Activated CD8-positive, alpha-beta T cell treated with anti-CD3 and anti-CD28 coated beads, Interleukin-2, amount 10 ng/mL, durations not matched to agents 7 days and 5 days (primary cell): Measurements from ENCODE around the gene EML1. TPM values are rescaled to one million over a fixed set of nuclear protein-coding genes. Genes with fewer than 3 reads are reported as not detected.

ENCODE experiments used
- ATAC-seq: fragments of 150-1000 bp; cut with Tn5 transposase; one replicate; pipeline ENCODE4 v1.10.0; 2021; ENCODE audit warnings: moderate library complexity
- CTCF ChIA-PET: fragments of 350-600 bp; sonication (Branson Sonifier 250); formaldehyde crosslinking; loops from one replicate; lab custom pipeline; 2021; ENCODE audit warnings: antibody characterized with exemption; lab: Charles Lee
- POLR2A ChIA-PET: fragments of 350-600 bp; sonication (Branson Sonifier 250); formaldehyde crosslinking; loops from one replicate; lab custom pipeline; 2021; ENCODE audit warnings: antibody characterized with exemption; lab: Charles Lee
- DNase-seq: peaks from one replicate; pipeline ENCODE4 v3.0.0-alpha.2; 2020
- H3K27ac Mint-ChIP-seq: one replicate; pipeline ENCODE4 v1.8.0; 2021; ENCODE audit warnings: mild to moderate bottlenecking, mixed read lengths
- H3K27me3 Mint-ChIP-seq: one replicate; pipeline ENCODE4 v1.8.0; 2021; ENCODE audit warnings: low read depth, mixed read lengths
- H3K36me3 Mint-ChIP-seq: one replicate; pipeline ENCODE4 v1.8.0; 2021; ENCODE audit warnings: low read depth, mixed read lengths
- H3K4me1 Mint-ChIP-seq: one replicate; pipeline ENCODE4 v1.8.0; 2021; ENCODE audit warnings: low read depth, mixed read lengths
- H3K4me3 Mint-ChIP-seq: one replicate; pipeline ENCODE4 v1.8.0; 2021; ENCODE audit warnings: mild to moderate bottlenecking, mixed read lengths
- H3K9me3 Mint-ChIP-seq: one replicate; pipeline ENCODE4 v1.8.0; 2022; ENCODE audit warnings: mixed read lengths; ENCODE audit not compliant: insufficient read depth
- total RNA-seq, 2 experiments: library from RNA; stranded (reverse); gene quantifications; one replicate each; pipeline ENCODE4 v1.2.3, GENCODE V29; 2021

The EML1 gene
- total RNA-seq, 2 experiments from 2014 or later: not detected

- H3K27ac Mint-ChIP-seq: no peak overlapping the region
Measured at GRCh38 chr14:99854831-99855230, 61.6 kb downstream of the EML1 start.

GRCh38 chr14:99855271-99855670 lies 62.1 kb downstream of the EML1 start:
- ChIA-PET CTCF (no interaction called here), POLR2A (no interaction called here)
- no peak overlapping the region for H3K4me3 Mint-ChIP-seq
- ATAC-seq: no peak
- peaks cover 18% of the 10 kb centered on the region for H3K27me3 Mint-ChIP-seq
- H3K27ac Mint-ChIP-seq: no peak overlapping the region
- no peaks in the 10 kb centered on the region for H3K9me3 Mint-ChIP-seq
- H3K36me3 Mint-ChIP-seq: no peaks in the 10 kb centered on the region
- H3K4me1 Mint-ChIP-seq: no peaks in the 10 kb centered on the region
- no peak for DNase-seq

More at GRCh38 chr14:99854831-99855230, 61.6 kb downstream of the EML1 start:
- Mint-ChIP-seq H3K36me3 (no peaks in the 10 kb centered on the region), H3K27me3 (peaks cover 18% of the 10 kb centered on the region), H3K4me3 (no peak overlapping the region), H3K4me1 (no peaks in the 10 kb centered on the region), H3K9me3 (no peaks in the 10 kb centered on the region)
- ATAC-seq: no peak
- ChIA-PET POLR2A (no interaction called here), CTCF (no interaction called here)
- DNase-seq: no peak

GRCh38 chr14:99857551-99857950 lies 64.3 kb downstream of the EML1 start:
- ChIA-PET CTCF (no interaction called here), POLR2A (no interaction called here)
- Mint-ChIP-seq H3K27ac (no peak overlapping the region), H3K4me3 (no peak overlapping the region), H3K36me3 (no peaks in the 10 kb centered on the region), H3K4me1 (no peaks in the 10 kb centered on the region), H3K9me3 (no peaks in the 10 kb centered on the region), H3K27me3 (peaks cover 13% of the 10 kb centered on the region)
- DNase-seq (no peak), ATAC-seq (no peak)

GRCh38 chr14:99860219-99860618 lies 67.0 kb downstream of the EML1 start:
- H3K27ac Mint-ChIP-seq: no peak overlapping the region

GRCh38 chr14:99862136-99862535 lies 68.9 kb downstream of the EML1 start:
- Mint-ChIP-seq H3K27me3 (peaks cover 15% of the 10 kb centered on the region), H3K4me3 (no peak overlapping the region), H3K9me3 (no peaks in the 10 kb centered on the region), H3K4me1 (no peaks in the 10 kb centered on the region), H3K27ac (no peak overlapping the region), H3K36me3 (no peaks in the 10 kb centered on the region)
- ChIA-PET CTCF (no interaction called here), POLR2A (no interaction called here)
- ATAC-seq: no peak
- no peak for DNase-seq

More at GRCh38 chr14:99860219-99860618, 67.0 kb downstream of the EML1 start:
- Mint-ChIP-seq H3K27me3 (peaks cover 16% of the 10 kb centered on the region), H3K9me3 (no peaks in the 10 kb centered on the region), H3K4me1 (no peaks in the 10 kb centered on the region), H3K36me3 (no peaks in the 10 kb centered on the region), H3K4me3 (no peak overlapping the region)
- ATAC-seq (no peak), DNase-seq (no peak)
- ChIA-PET CTCF (no interaction called here), POLR2A (no interaction called here)

- H3K27ac Mint-ChIP-seq: no peak overlapping the region
- no peaks in the 10 kb centered on the region for H3K9me3 Mint-ChIP-seq
- ChIA-PET CTCF (no interaction called here), POLR2A (no interaction called here)
- peaks cover 23% of the 10 kb centered on the region for H3K27me3 Mint-ChIP-seq
- H3K36me3 Mint-ChIP-seq: no peaks in the 10 kb centered on the region
- no peak for ATAC-seq
- DNase-seq: no peak
- H3K4me1 Mint-ChIP-seq: no peaks in the 10 kb centered on the region
- H3K4me3 Mint-ChIP-seq: no peak overlapping the region
Measured at GRCh38 chr14:99863059-99863458, 69.8 kb downstream of the EML1 start.

- Mint-ChIP-seq H3K27ac (no peak overlapping the region), H3K4me1 (no peaks in the 10 kb centered on the region), H3K9me3 (no peaks in the 10 kb centered on the region), H3K27me3 (peaks cover 41% of the 10 kb centered on the region), H3K4me3 (no peak overlapping the region), H3K36me3 (no peaks in the 10 kb centered on the region)
- DNase-seq: no peak
- ATAC-seq: no peak
- ChIA-PET CTCF (no interaction called here), POLR2A (no interaction called here)
Measured at GRCh38 chr14:99865408-99865807, 72.2 kb downstream of the EML1 start.

GRCh38 chr14:99870617-99871016 lies 77.4 kb downstream of the EML1 start:
- ATAC-seq: no peak
- no peaks in the 10 kb centered on the region for H3K4me1 Mint-ChIP-seq
- H3K4me3 Mint-ChIP-seq: no peak overlapping the region
- ChIA-PET POLR2A (no interaction called here), CTCF (no interaction called here)
- H3K27ac Mint-ChIP-seq: no peak overlapping the region
- no peaks in the 10 kb centered on the region for H3K9me3 Mint-ChIP-seq
- no peak for DNase-seq
- peaks cover 40% of the 10 kb centered on the region for H3K27me3 Mint-ChIP-seq
- H3K36me3 Mint-ChIP-seq: no peaks in the 10 kb centered on the region

- no peak for ATAC-seq
- Mint-ChIP-seq H3K27ac (no peak overlapping the region), H3K4me3 (no peak overlapping the region), H3K9me3 (no peaks in the 10 kb centered on the region), H3K36me3 (no peaks in the 10 kb centered on the region), H3K4me1 (no peaks in the 10 kb centered on the region), H3K27me3 (peaks cover 40% of the 10 kb centered on the region)
- CTCF ChIA-PET: no interaction called here
- DNase-seq: no peak
- POLR2A ChIA-PET: no interaction called here
Measured at GRCh38 chr14:99871771-99872170, 78.6 kb downstream of the EML1 start.

- H3K4me1 Mint-ChIP-seq: no peaks in the 10 kb centered on the region
- ATAC-seq (no peak), DNase-seq (no peak)
- ChIA-PET POLR2A (no interaction called here), CTCF (no interaction called here)
- no peaks in the 10 kb centered on the region for H3K9me3 Mint-ChIP-seq
- H3K27me3 Mint-ChIP-seq: peaks cover 34% of the 10 kb centered on the region
- H3K27ac Mint-ChIP-seq: no peak overlapping the region
- no peak overlapping the region for H3K4me3 Mint-ChIP-seq
- no peaks in the 10 kb centered on the region for H3K36me3 Mint-ChIP-seq
Measured at GRCh38 chr14:99872786-99873440, 79.7 kb downstream of the EML1 start.

GRCh38 chr14:99873653-99874052 lies 80.4 kb downstream of the EML1 start:
- Mint-ChIP-seq H3K27me3 (peaks cover 30% of the 10 kb centered on the region), H3K27ac (no peak overlapping the region), H3K4me1 (no peaks in the 10 kb centered on the region), H3K4me3 (no peak overlapping the region), H3K9me3 (no peaks in the 10 kb centered on the region), H3K36me3 (no peaks in the 10 kb centered on the region)
- DNase-seq: no peak
- no peak for ATAC-seq
- POLR2A ChIA-PET: no interaction called here
- CTCF ChIA-PET: no interaction called here

GRCh38 chr14:99874306-99874705 lies 81.1 kb downstream of the EML1 start:
- peaks cover 26% of the 10 kb centered on the region for H3K27me3 Mint-ChIP-seq
- CTCF ChIA-PET: no interaction called here
- no peak overlapping the region for H3K27ac Mint-ChIP-seq
- POLR2A ChIA-PET: no interaction called here
- H3K4me1 Mint-ChIP-seq: no peaks in the 10 kb centered on the region
- no peak overlapping the region for H3K4me3 Mint-ChIP-seq
- ATAC-seq: no peak
- no peaks in the 10 kb centered on the region for H3K36me3 Mint-ChIP-seq
- H3K9me3 Mint-ChIP-seq: no peaks in the 10 kb centered on the region
- DNase-seq: no peak

GRCh38 chr14:99875421-99875820 lies 82.2 kb downstream of the EML1 start:
- ATAC-seq: no peak
- Mint-ChIP-seq H3K9me3 (no peaks in the 10 kb centered on the region), H3K36me3 (no peaks in the 10 kb centered on the region), H3K4me1 (no peaks in the 10 kb centered on the region), H3K27ac (no peak overlapping the region), H3K4me3 (no peak overlapping the region), H3K27me3 (peaks cover 22% of the 10 kb centered on the region)
- POLR2A ChIA-PET: no interaction called here
- DNase-seq: no peak
- CTCF ChIA-PET: interaction anchor here (0.6 to 1.4 kb wide), 3 partner anchors 10 to 24 kb away, joined by 3 read pairs; no protein-coding TSS in a partner anchor
